MM.1S (cell line): ENCODE data around the gene FXYD2.

Source experiments
- DNase-seq: peaks from one replicate; pipeline ENCODE4 v3.0.0-alpha.2; 2015
- H2AFZ ChIP-seq: fragments of 300-600 bp; sonication (generic); 2 replicates; pipeline ENCODE4 v1.6.0; 2016; ENCODE audit warnings: antibody characterized with exemption, low read length
- H3F3A ChIP-seq: fragments of 300-600 bp; sonication (generic); 2 replicates; pipeline ENCODE4 v1.6.1; 2016; ENCODE audit warnings: mild to moderate bottlenecking, antibody characterized with exemption, low read length, moderate library complexity, mixed read lengths; ENCODE audit not compliant: insufficient read depth
- H3K27ac ChIP-seq: fragments of 300-600 bp; sonication (generic); 2 replicates; pipeline ENCODE4 v1.5.1; 2016; ENCODE audit warnings: mild to moderate bottlenecking, low read length
- H3K27me3 ChIP-seq: fragments of 300-600 bp; sonication (generic); replicated peaks from 2 replicates; pipeline ENCODE4 v1.6.0; 2016; ENCODE audit warnings: low read length; ENCODE audit not compliant: insufficient read depth
- H3K36me3 ChIP-seq: fragments of 300-600 bp; sonication (generic); replicated peaks from 2 replicates; pipeline ENCODE4 v1.6.1; 2016; ENCODE audit warnings: mild to moderate bottlenecking, low read length, mixed read lengths; ENCODE audit not compliant: insufficient read depth
- H3K4me1 ChIP-seq: fragments of 300-600 bp; sonication (generic); 2 replicates; pipeline ENCODE4 v1.6.1; 2016; ENCODE audit warnings: low read length, mixed read lengths
- H3K4me2 ChIP-seq: fragments of 300-600 bp; sonication (generic); 2 replicates; pipeline ENCODE4 v1.6.0; 2016; ENCODE audit warnings: low read depth, low read length
- H3K4me3 ChIP-seq: fragments of 300-600 bp; sonication (generic); 2 replicates; pipeline ENCODE4 v1.5.1; 2016; ENCODE audit warnings: low read length, mixed read lengths
- H3K79me2 ChIP-seq: fragments of 300-600 bp; sonication (generic); 2 replicates; pipeline ENCODE4 v1.6.1; 2016; ENCODE audit warnings: mixed run types, low read length, mixed read lengths
- H3K9ac ChIP-seq: fragments of 300-600 bp; sonication (generic); 2 replicates; pipeline ENCODE4 v1.6.1; 2016; ENCODE audit warnings: low read length, mixed read lengths
- H3K9me2 ChIP-seq: fragments of 300-600 bp; sonication (generic); replicated peaks from 2 replicates; pipeline ENCODE4 v1.6.1; 2016; ENCODE audit warnings: mild to moderate bottlenecking, low read length, mixed read lengths; ENCODE audit not compliant: insufficient read depth
- H3K9me3 ChIP-seq: fragments of 300-600 bp; sonication (generic); replicated peaks from 2 replicates; pipeline ENCODE4 v1.6.1; 2016; ENCODE audit warnings: mild to moderate bottlenecking, low read length, mixed read lengths; ENCODE audit not compliant: insufficient read depth
- H4K20me1 ChIP-seq: fragments of 300-600 bp; sonication (generic); 2 replicates; pipeline ENCODE4 v1.6.1; 2016; ENCODE audit warnings: mild to moderate bottlenecking, low read length, moderate library complexity, mixed read lengths; ENCODE audit not compliant: insufficient read depth
- CTCF ChIP-seq: fragments of 300-600 bp; sonication (generic); IDR thresholded peaks from 2 replicates; pipeline ENCODE4 v1.5.1; 2016; ENCODE audit warnings: antibody characterized with exemption, low read length, mixed read lengths
- EZH2 ChIP-seq: fragments of 300-600 bp; sonication (generic); optimal IDR thresholded peaks from 2 replicates; pipeline ENCODE3; 2017; ENCODE audit warnings: low read depth, mild to moderate bottlenecking, antibody characterized with exemption, low read length, mixed read lengths
- EZH2phosphoT487 ChIP-seq: fragments of 300-600 bp; sonication (generic); IDR thresholded peaks from 2 replicates; pipeline ENCODE4 v1.6.1; 2018; ENCODE audit warnings: antibody characterized with exemption, low read length

FXYD2 gene

GRCh38 chr11:117796872-117797529 is 27.5 kb downstream of the FXYD2 start, which contains the start of gene DSCAML1:
Gene DSCAML1 (minus strand): TSS chr11:117797216. CDS start chr11:117797079, 137 bp downstream.
- no peaks in the 10 kb centered on the region for H3K9me3 ChIP-seq
- no peaks in the 10 kb centered on the region for H3K79me2 ChIP-seq
- H4K20me1 ChIP-seq: no peaks in the 10 kb centered on the region
- no peaks in the 10 kb centered on the region for H3K9me2 ChIP-seq
- H3K27ac ChIP-seq: no peak within 1 kb of the TSS
- TF ChIP-seq CTCF: no peak
- TF ChIP-seq EZH2phosphoT487: no peak
- TF ChIP-seq EZH2: no peak
- H3K9ac ChIP-seq: no peak within 1 kb of the TSS
- no peak for DNase-seq
- H3K4me3 ChIP-seq: no peak within 1 kb of the TSS
- H2AFZ ChIP-seq: no peak within 1 kb of the TSS
- no peak within 1 kb of the TSS for H3K4me2 ChIP-seq
- no peaks in the 10 kb centered on the region for H3F3A ChIP-seq
- peaks cover 62% of the 10 kb centered on the region for H3K27me3 ChIP-seq
- no peaks in the 10 kb centered on the region for H3K36me3 ChIP-seq
- H3K4me1 ChIP-seq: no peaks in the 10 kb centered on the region

- H3K27me3 ChIP-seq: peaks cover 62% of the 10 kb centered on the region
- H2AFZ ChIP-seq: no peak overlapping the region
- H3K36me3 ChIP-seq: no peaks in the 10 kb centered on the region
- no peaks in the 10 kb centered on the region for H3F3A ChIP-seq
- no peak for DNase-seq
- H3K9ac ChIP-seq: no peak overlapping the region
- no peaks in the 10 kb centered on the region for H3K79me2 ChIP-seq
- no peak overlapping the region for H3K27ac ChIP-seq
- H4K20me1 ChIP-seq: no peaks in the 10 kb centered on the region
- H3K4me2 ChIP-seq: no peak overlapping the region
- no peaks in the 10 kb centered on the region for H3K4me1 ChIP-seq
- H3K9me2 ChIP-seq: no peaks in the 10 kb centered on the region
- H3K4me3 ChIP-seq: no peak overlapping the region
- no peaks in the 10 kb centered on the region for H3K9me3 ChIP-seq
- TF ChIP-seq EZH2 (no peak), CTCF (no peak), EZH2phosphoT487 (no peak)
Observed at GRCh38 chr11:117796456-117796871, 28.1 kb downstream of the FXYD2 start.

- no peaks in the 10 kb centered on the region for H3K9me3 ChIP-seq
- H3K27me3 ChIP-seq: peaks cover 62% of the 10 kb centered on the region
- no peaks in the 10 kb centered on the region for H3K79me2 ChIP-seq
- no peaks in the 10 kb centered on the region for H3K4me1 ChIP-seq
- H3K27ac ChIP-seq: no peak overlapping the region
- H3K4me2 ChIP-seq: no peak overlapping the region
- H3K36me3 ChIP-seq: no peaks in the 10 kb centered on the region
- no peak for DNase-seq
- H3K4me3 ChIP-seq: no peak overlapping the region
- H4K20me1 ChIP-seq: no peaks in the 10 kb centered on the region
- no peak overlapping the region for H3K9ac ChIP-seq
- no peaks in the 10 kb centered on the region for H3F3A ChIP-seq
- H3K9me2 ChIP-seq: no peaks in the 10 kb centered on the region
- no peak for TF ChIP-seq CTCF
- no peak overlapping the region for H2AFZ ChIP-seq
Observed at GRCh38 chr11:117795638-117796455, 28.7 kb downstream of the FXYD2 start.
